SK-N-MC (cell line): Measurements from ENCODE around the gene CADPS.

Experiments
- EZH2 ChIP-seq: fragments of 200-600 bp; sonication (generic); IDR thresholded peaks from one replicate; pipeline ENCODE4 v1.6.1; 2017; ENCODE audit warnings: antibody characterized with exemption
- POLR2AphosphoS5 ChIP-seq: IDR thresholded peaks from 2 replicates; pipeline ENCODE4 v1.6.1; 2012; ENCODE audit warnings: mild to moderate bottlenecking, low read depth, low read length, borderline replicate concordance

DNA sequence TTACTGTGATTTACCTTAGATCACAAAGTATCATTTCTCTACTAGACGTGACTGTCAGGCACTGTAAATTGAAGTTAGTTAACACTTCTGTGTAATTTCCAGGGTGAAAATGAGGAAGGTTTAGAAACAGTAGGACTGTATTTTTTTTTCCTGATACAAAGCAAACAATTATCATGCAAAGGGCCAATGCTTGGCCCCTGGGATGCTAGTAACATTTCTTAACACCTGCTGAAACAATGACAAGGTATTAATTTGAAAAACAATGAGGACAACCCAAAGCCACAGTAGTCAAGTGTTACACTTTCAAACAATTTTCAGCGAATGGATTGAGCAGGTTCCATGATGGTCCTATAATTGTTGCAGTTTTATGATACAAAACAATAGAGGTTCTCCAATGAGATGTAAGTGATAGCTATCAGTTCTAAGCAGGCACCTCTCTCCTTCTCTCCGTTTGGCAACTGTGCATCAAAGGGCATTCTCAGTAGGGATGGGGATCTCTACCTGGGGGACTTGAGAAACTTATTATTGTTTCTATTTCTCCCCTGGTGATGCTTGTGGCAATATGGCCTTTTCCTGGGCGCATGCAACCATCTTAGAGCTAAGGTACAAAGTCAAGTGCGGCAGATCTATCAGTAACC is 435.9 kb downstream of the CADPS start:
- no peak for TF ChIP-seq POLR2AphosphoS5
- TF ChIP-seq EZH2 = no peak
